ENCODE measurements around the gene GRHL1.
"Not testable (repeated sequence)": the region's sequence is repeated elsewhere in the genome, so short reads cannot be mapped to it uniquely, and the experiment has no call there.

The GRHL1 gene

GRCh38 chr2:10026940-10027569 is 75.6 kb downstream of the GRHL1 start:
- Histone ChIP-seq H3K27me3 (ENCODE audit: control insufficient read depth, insufficient read depth, low read length) (peaks cover 11% of the 10 kb centered on the region), H3K4me2 (ENCODE audit: low read length) (no peak overlapping the region), H3K36me3 (ENCODE audit: insufficient read depth, low read length) (no peaks in the 10 kb centered on the region), H3K9ac (ENCODE audit: low read depth, low read length) (no peak overlapping the region), H3K4me1 (ENCODE audit: control insufficient read depth, insufficient read depth, low read length) (no peaks in the 10 kb centered on the region), H3K4me3 (ENCODE audit: low read length) (no peak overlapping the region), H3K9me3 (replicated peaks; ENCODE audit: low read length) (no peaks in the 10 kb centered on the region)

- H3K9ac ChIP-seq (ENCODE audit: low read depth, low read length): no peak overlapping the region
These were observed 76.3 kb downstream of the GRHL1 start for GRCh38 chr2:10027660-10028330.

DNA sequence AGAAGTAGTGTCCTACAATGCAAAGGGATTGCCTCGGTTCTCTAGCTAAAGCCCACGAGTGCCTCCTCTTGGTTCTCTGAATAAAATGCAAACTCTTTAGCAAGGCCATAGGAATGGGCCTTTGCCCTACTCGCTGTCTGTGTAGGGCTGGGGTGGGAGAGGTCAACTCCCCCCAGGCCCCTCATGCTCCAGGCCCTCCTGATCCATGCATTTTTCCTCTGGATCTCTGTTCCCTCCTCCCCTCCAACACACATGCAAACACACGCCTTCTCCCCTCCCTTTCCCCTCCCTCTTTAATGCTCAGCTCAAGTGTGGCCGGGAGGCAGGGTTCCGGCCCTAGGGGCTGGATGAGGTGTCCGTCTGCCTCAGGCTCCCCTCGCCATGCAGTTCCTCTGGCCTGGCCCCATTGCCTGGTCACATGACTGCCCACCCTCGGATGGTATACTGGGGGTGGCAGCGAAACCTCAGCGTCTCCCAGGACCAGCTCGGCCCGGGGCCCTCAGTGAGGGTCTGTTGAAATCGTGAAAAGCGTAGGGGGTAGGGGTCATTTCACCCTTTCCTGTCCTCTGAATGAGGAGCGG is 77.0 kb downstream of the GRHL1 start:
- Histone ChIP-seq H3K36me3 (ENCODE audit: insufficient read depth, low read length) (no peaks in the 10 kb centered on the region), H3K9me3 (replicated peaks; ENCODE audit: low read length) (no peaks in the 10 kb centered on the region), H3K4me3 (ENCODE audit: low read length) (no peak overlapping the region), H3K27me3 (ENCODE audit: control insufficient read depth, insufficient read depth, low read length) (no peaks in the 10 kb centered on the region), H3K9ac (ENCODE audit: low read depth, low read length) (no peak overlapping the region), H3K4me1 (ENCODE audit: control insufficient read depth, insufficient read depth, low read length) (no peaks in the 10 kb centered on the region), H3K4me2 (ENCODE audit: low read length) (no peak overlapping the region)

More at GRCh38 chr2:10027660-10028330, 76.3 kb downstream of the GRHL1 start:
- H3K4me2 ChIP-seq (ENCODE audit: low read length): no peak overlapping the region
- no peaks in the 10 kb centered on the region for H3K36me3 ChIP-seq (ENCODE audit: insufficient read depth, low read length)
- peaks cover 6% of the 10 kb centered on the region for H3K27me3 ChIP-seq (ENCODE audit: control insufficient read depth, insufficient read depth, low read length)
- no peaks in the 10 kb centered on the region for H3K4me1 ChIP-seq (ENCODE audit: control insufficient read depth, insufficient read depth, low read length)
- H3K9me3 ChIP-seq (replicated peaks; ENCODE audit: low read length): no peaks in the 10 kb centered on the region
- H3K4me3 ChIP-seq (ENCODE audit: low read length): no peak overlapping the region

DNA sequence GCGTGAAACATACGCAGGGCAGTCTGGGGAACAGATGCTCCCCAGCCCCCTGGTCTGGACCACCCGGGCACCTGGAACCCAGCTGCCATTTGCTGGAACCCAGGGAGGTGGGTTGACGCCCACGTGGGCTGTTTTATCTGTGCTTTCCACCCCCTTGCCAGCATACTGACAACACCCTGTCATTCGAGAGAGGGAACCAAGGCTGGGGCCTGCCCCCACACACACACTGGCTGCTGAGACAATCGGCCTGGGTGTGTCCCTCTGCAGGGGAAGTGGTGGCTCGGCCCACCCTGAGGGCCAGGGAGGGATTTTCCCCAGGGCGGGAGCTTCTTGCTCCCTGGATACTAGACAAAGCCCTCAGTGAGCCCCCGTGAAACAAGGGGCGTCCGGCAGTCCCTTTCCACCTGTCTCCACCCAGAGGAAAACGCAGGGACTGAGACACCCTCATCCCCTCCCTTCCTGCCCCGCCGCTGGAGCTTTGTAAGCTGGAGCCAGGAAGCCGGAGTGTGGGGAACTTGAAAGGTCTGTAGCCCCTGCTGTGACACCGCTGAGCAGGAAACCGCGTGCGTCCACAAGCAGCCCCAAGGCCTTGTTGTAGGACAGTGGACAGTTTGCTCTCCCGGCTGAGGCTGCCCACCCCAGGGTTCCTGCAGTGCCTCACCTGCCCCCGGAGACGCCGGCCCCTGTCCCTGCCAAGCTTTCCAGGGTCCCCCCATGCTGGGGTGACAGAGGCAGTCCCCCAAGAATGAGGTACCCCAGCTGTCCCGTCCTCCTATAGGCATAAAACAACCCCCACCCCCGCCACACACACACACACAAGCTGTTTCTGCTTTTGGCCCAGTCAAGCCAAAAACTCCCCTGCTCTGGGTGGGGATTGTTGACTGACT is 77.7 kb downstream of the GRHL1 start:
- H3K9me3 ChIP-seq (replicated peaks; ENCODE audit: low read length): no peaks in the 10 kb centered on the region
- H3K4me1 ChIP-seq (ENCODE audit: control insufficient read depth, insufficient read depth, low read length): no peaks in the 10 kb centered on the region
- H3K4me3 ChIP-seq (ENCODE audit: low read length): no peak overlapping the region
- H3K9ac ChIP-seq (ENCODE audit: low read depth, low read length): no peak overlapping the region
- H3K27me3 ChIP-seq (ENCODE audit: control insufficient read depth, insufficient read depth, low read length): no peaks in the 10 kb centered on the region
- H3K4me2 ChIP-seq (ENCODE audit: low read length): no peak overlapping the region
- no peaks in the 10 kb centered on the region for H3K36me3 ChIP-seq (ENCODE audit: insufficient read depth, low read length)

- Histone ChIP-seq H3K36me3 (ENCODE audit: insufficient read depth, low read length) (no peaks in the 10 kb centered on the region), H3K9me3 (replicated peaks; ENCODE audit: low read length) (no peaks in the 10 kb centered on the region), H3K4me1 (ENCODE audit: control insufficient read depth, insufficient read depth, low read length) (no peaks in the 10 kb centered on the region), H3K4me2 (ENCODE audit: low read length) (no peak overlapping the region), H3K27me3 (ENCODE audit: control insufficient read depth, insufficient read depth, low read length) (no peaks in the 10 kb centered on the region), H3K9ac (ENCODE audit: low read depth, low read length) (no peak overlapping the region), H3K4me3 (ENCODE audit: low read length) (no peak overlapping the region)
These were observed 78.4 kb downstream of the GRHL1 start for GRCh38 chr2:10029875-10030223.

GRCh38 chr2:10030311-10030736 is 78.8 kb downstream of the GRHL1 start:
- Histone ChIP-seq H3K9me3 (replicated peaks; ENCODE audit: low read length) (no peaks in the 10 kb centered on the region), H3K9ac (ENCODE audit: low read depth, low read length) (no peak overlapping the region), H3K4me1 (ENCODE audit: control insufficient read depth, insufficient read depth, low read length) (no peaks in the 10 kb centered on the region), H3K27me3 (ENCODE audit: control insufficient read depth, insufficient read depth, low read length) (no peaks in the 10 kb centered on the region), H3K4me3 (ENCODE audit: low read length) (no peak overlapping the region), H3K4me2 (ENCODE audit: low read length) (no peak overlapping the region), H3K36me3 (ENCODE audit: insufficient read depth, low read length) (no peaks in the 10 kb centered on the region)

- not testable (repeated sequence) for H3K4me1 ChIP-seq (ENCODE audit: control insufficient read depth, insufficient read depth, low read length); H3K4me2 ChIP-seq (ENCODE audit: low read length); H3K9ac ChIP-seq (ENCODE audit: low read depth, low read length); H3K4me3 ChIP-seq (ENCODE audit: low read length); H3K9me3 ChIP-seq (replicated peaks; ENCODE audit: low read length); H3K27me3 ChIP-seq (ENCODE audit: control insufficient read depth, insufficient read depth, low read length); H3K36me3 ChIP-seq (ENCODE audit: insufficient read depth, low read length)
These were observed 79.3 kb downstream of the GRHL1 start for GRCh38 chr2:10030798-10031197.

DNA sequence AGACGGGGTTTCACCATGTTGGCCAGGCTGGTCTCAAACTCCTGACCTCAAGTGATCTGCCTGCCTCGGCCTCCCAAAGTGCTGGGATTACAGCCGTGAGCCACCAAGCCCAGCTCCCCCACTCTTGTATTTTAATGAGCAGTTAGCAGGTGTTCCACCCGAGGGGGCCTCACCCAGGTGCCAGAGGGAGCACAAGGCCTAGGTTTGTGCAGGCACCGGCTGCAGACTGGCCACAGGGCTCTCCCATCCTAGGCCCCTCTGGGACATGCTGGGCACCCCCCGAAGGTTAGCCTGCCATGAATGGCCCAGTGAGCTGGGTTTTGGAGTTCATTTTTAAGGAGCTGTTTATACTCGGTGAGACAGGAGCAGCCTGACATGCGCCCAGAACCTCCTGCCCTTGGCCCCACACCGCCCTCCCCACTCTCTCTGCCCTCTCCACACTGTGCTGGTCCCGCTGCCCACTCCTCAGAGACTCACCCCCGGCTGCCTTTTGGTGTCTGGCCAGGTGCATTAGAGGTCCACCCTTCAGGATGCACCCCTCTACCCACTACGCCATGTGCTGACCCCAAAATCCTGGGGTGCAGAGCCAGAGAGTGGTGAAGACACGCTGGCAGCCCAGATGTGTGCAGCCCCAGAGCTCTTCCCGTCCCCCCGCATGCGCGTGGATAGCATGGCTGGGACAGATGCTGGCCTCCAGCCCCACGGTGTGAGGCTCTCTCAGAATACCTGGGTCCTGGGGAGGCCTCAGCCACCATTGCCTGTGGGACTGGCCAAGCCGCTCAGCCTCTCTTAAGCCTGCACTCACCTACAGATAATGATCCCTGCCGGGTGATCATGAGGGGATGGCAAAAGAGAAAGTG is 80.6 kb downstream of the GRHL1 start:
- H3K9me3 ChIP-seq (replicated peaks; ENCODE audit: low read length): no peaks in the 10 kb centered on the region
- no peak overlapping the region for H3K9ac ChIP-seq (ENCODE audit: low read depth, low read length)
- H3K4me2 ChIP-seq (ENCODE audit: low read length): no peak overlapping the region
- no peaks in the 10 kb centered on the region for H3K36me3 ChIP-seq (ENCODE audit: insufficient read depth, low read length)
- peaks cover 15% of the 10 kb centered on the region for H3K4me1 ChIP-seq (ENCODE audit: control insufficient read depth, insufficient read depth, low read length)
- H3K4me3 ChIP-seq (ENCODE audit: low read length): no peak overlapping the region
- no peaks in the 10 kb centered on the region for H3K27me3 ChIP-seq (ENCODE audit: control insufficient read depth, insufficient read depth, low read length)

DNA sequence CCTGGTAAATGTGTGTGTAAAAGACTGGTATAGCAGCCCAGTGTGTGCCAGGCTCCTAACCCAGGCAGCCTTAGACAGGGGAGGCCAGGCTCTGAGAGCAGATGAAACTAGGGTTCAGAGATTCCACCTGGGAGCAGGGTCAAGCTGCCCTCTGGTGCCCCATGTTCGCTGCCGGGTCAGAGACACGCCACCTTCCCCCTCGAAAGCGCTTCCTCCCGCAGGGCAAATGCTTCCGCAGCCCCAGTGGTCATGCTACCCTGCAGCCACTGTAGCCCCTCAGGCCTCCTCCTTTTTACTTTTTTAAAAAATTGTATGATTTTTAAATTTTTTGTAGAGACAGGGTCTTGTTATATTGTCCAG is 81.2 kb downstream of the GRHL1 start:
- H3K27me3 ChIP-seq (ENCODE audit: control insufficient read depth, insufficient read depth, low read length): no peaks in the 10 kb centered on the region
- no peak overlapping the region for H3K9ac ChIP-seq (ENCODE audit: low read depth, low read length)
- no peak overlapping the region for H3K4me2 ChIP-seq (ENCODE audit: low read length)
- H3K9me3 ChIP-seq (replicated peaks; ENCODE audit: low read length): no peaks in the 10 kb centered on the region
- H3K4me3 ChIP-seq (ENCODE audit: low read length): no peak overlapping the region
- H3K36me3 ChIP-seq (ENCODE audit: insufficient read depth, low read length): no peaks in the 10 kb centered on the region
- H3K4me1 ChIP-seq (ENCODE audit: control insufficient read depth, insufficient read depth, low read length): peaks cover 21% of the 10 kb centered on the region

DNA sequence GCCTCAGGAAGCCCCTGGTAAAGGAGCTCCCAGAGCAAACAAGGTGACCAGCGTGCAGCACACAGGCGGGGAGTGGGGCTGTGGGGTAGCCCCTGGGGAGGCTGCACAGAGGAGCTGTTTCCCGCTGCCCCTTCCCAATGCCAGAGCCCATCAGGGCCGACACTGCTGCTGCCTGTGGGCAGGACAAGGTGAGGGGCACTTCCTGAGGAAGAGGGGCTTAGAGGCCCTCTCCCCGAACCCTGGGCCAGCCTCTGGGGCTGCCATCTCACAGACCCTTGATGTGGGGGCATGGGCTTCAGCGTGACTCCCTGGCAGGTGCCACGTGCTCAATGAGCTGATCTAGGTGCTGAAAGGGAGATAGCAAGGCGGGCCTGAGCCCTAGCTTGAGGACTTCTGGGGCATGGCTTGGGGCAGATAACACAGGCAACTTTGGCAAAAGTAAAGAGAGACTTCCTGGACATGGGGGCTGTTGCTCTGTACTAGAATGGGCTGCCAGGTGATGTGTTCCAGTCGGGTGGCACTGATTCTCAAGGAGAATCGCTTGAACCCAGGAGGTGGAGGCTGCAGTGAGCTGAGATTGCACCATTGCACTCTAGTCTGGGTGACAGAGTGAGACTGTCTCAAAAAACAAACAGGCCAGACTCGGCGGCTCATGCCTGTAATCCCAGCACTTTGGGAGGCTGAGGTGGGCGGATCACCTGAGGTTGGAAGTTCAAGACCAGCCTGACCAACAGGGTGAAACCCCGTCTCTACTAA is 81.9 kb downstream of the GRHL1 start:
- Histone ChIP-seq H3K9ac (ENCODE audit: low read depth, low read length) (no peak overlapping the region), H3K36me3 (ENCODE audit: insufficient read depth, low read length) (no peaks in the 10 kb centered on the region)

More for the DNA sequence above, 81.9 kb downstream of the GRHL1 start:
- H3K4me1 ChIP-seq (ENCODE audit: control insufficient read depth, insufficient read depth, low read length): peaks cover 25% of the 10 kb centered on the region
- no peaks in the 10 kb centered on the region for H3K9me3 ChIP-seq (replicated peaks; ENCODE audit: low read length)
- H3K4me2 ChIP-seq (ENCODE audit: low read length): no peak overlapping the region
- H3K27me3 ChIP-seq (ENCODE audit: control insufficient read depth, insufficient read depth, low read length): no peaks in the 10 kb centered on the region
- no peak overlapping the region for H3K4me3 ChIP-seq (ENCODE audit: low read length)
